ENCODE results near the gene COL5A3. TPM values are rescaled to one million over a fixed set of nuclear protein-coding genes. Genes with fewer than 3 reads are reported as not detected.

Gene COL5A3
- polyA plus RNA-seq, 1 of the 3 experiments (the other 2 are of a cell fraction), result under 0.01 TPM

- TF ChIP-seq IRF3 (IDR thresholded peaks at IDR 0.05; ENCODE audit: low read depth, low read length), result no peak
- TF ChIP-seq SIN3A (IDR thresholded peaks at IDR 0.05; ENCODE audit: borderline replicate concordance, low read depth, low read length), result no peak
- no peak for TF ChIP-seq RXRA (IDR thresholded peaks at IDR 0.05; ENCODE audit: borderline replicate concordance, low read depth)
- TF ChIP-seq FOSL2 (IDR thresholded peaks at IDR 0.05; ENCODE audit: borderline replicate concordance, low read depth), result no peak
- no peak for TF ChIP-seq EZH2phosphoT487 (IDR thresholded peaks at IDR 0.05; ENCODE audit: borderline replicate concordance, low read depth)
- TF ChIP-seq ZBTB33 (IDR thresholded peaks at IDR 0.05; ENCODE audit: borderline replicate concordance, low read depth), result no peak
- TF ChIP-seq YY1 (IDR thresholded peaks at IDR 0.05; ENCODE audit: low read depth), result no peak
Observed at GRCh38 chr19:10049626-10050025, 39.3 kb upstream of the COL5A3 start (continued).

- H3K4me1 ChIP-seq (ENCODE audit: control insufficient read depth in 1 of 2, insufficient read depth in 2 of 2, low read depth in 1 of 2, low read length in 1 of 2), result no peaks in the 10 kb centered on the region
- no peaks in the 10 kb centered on the region for H3K36me3 ChIP-seq (replicated peaks in 1 of 2; ENCODE audit: control insufficient read depth in 1 of 2, insufficient read depth in 2 of 2, low read length in 1 of 2)
- H2AFZ ChIP-seq (ENCODE audit: low read depth), result no peak overlapping the region
- ChIA-PET POLR2A (no interaction called here), CTCF (interaction anchor here (4.4 kb wide), 1 partner anchor 18 kb away, joined by 21 read pairs; no protein-coding TSS in a partner anchor)
- H3K4me3 ChIP-seq (ENCODE audit: low read depth in 2 of 2, low read length in 1 of 2), result no peak overlapping the region
- TF ChIP-seq RFX5 (IDR thresholded peaks at IDR 0.05; ENCODE audit: low read length) (no peak), ELF1 (IDR thresholded peaks at IDR 0.05) (no peak), FOXM1 (IDR thresholded peaks at IDR 0.05; ENCODE audit: low read depth) (no peak), EP300 (IDR thresholded peaks at IDR 0.05; ENCODE audit: borderline replicate concordance in 1 of 2, low read depth in 1 of 2, low read length in 1 of 2) (no peak), PBX3 (IDR thresholded peaks at IDR 0.05) (no peak), FOXJ3 (CRISPR knock-in tag; IDR thresholded peaks at IDR 0.05) (no peak), YY1 (IDR thresholded peaks at IDR 0.05; ENCODE audit: low read depth) (no peak), CHD2 (IDR thresholded peaks at IDR 0.05; ENCODE audit: low read length, partially characterized antibody) (no peak), GATA2 (CRISPR knock-in tag; IDR thresholded peaks at IDR 0.05) (no peak), RCOR1 (IDR thresholded peaks at IDR 0.05; ENCODE audit: low read length) (no peak), RXRA (IDR thresholded peaks at IDR 0.05; ENCODE audit: borderline replicate concordance, low read depth) (no peak), CTCF (IDR thresholded peaks at IDR 0.05) (no peak)
- H3K9ac ChIP-seq, result no peak overlapping the region
- WGBS (ENCODE audit: low lambda C conversion rate), result 6% methylated on average over 1 of the region's 1 CpG
- no peaks in the 10 kb centered on the region for H4K20me1 ChIP-seq (ENCODE audit: insufficient read depth)
- no peak overlapping the region for H3K27ac ChIP-seq (ENCODE audit: low read depth in 2 of 2, low read length in 1 of 2)
- H3K9me2 ChIP-seq, result no peaks in the 10 kb centered on the region
- no peak overlapping the region for H3K4me2 ChIP-seq
- H3K9me3 ChIP-seq, result peaks cover 7% of the 10 kb centered on the region; the same call in 1 of the 2 replicates
- DNase-seq, result no peak
- no peaks in the 10 kb centered on the region for H3K79me2 ChIP-seq (ENCODE audit: insufficient read depth)
- no peaks in the 10 kb centered on the region; the same call in 1 of the 2 replicates for H3K27me3 ChIP-seq (ENCODE audit: insufficient read depth)
- H3F3A ChIP-seq (replicated peaks; ENCODE audit: insufficient read depth), result no peaks in the 10 kb centered on the region
Observed at GRCh38 chr19:10045371-10045770, 35.1 kb upstream of the COL5A3 start.

All from SK-N-SH (cell line).